HEK293 (cell line): ENCODE data around the gene HOXB1.

ENCODE experiments used
- CTCF ChIA-PET: fragments of 350-600 bp; formaldehyde crosslinking; extraction: SDS; loops from one replicate; lab custom pipeline; 2021; ENCODE audit warnings: antibody characterized with exemption; lab: Yijun Ruan, JAX
- POLR2A ChIA-PET: fragments of 300-600 bp; formaldehyde crosslinking; extraction: SDS; loops from one replicate; lab custom pipeline; 2020; ENCODE audit warnings: antibody characterized with exemption, inconsistent platforms; lab: Yijun Ruan, JAX
- H3K27ac ChIP-seq: fragments of 200-500 bp; sonication (Bioruptor generic); 2 replicates; pipeline ENCODE4 v1.5.1; 2014; ENCODE audit warnings: low read depth, low read length, control low read depth, inconsistent platforms; ENCODE audit errors: extremely low read depth
- H3K36me3 ChIP-seq, 2 experiments: fragments of 200-500 bp in 1 of 2; sonication (Bioruptor generic) in 1 of 2; 1 replicate in 1 of 2; 2 replicates in 1 of 2; pipeline ENCODE4 v1.5.1; 2014 to 2017; ENCODE audit warnings: inconsistent platforms in 2 of 2, low read length in 2 of 2; ENCODE audit not compliant: control insufficient read depth in 2 of 2, insufficient read depth in 1 of 2
- H3K4me1 ChIP-seq: fragments of 200-500 bp; sonication (Bioruptor generic); 2 replicates; pipeline ENCODE4 v1.5.1; 2014; ENCODE audit warnings: mild to moderate bottlenecking, low read length, inconsistent platforms; ENCODE audit not compliant: control insufficient read depth, insufficient read depth
- H3K4me3 ChIP-seq: 2 replicates; pipeline ENCODE4 v1.5.1; 2011; ENCODE audit warnings: low read depth, mild to moderate bottlenecking, control low read depth, low read length, moderate library complexity
- H3K9me3 ChIP-seq: fragments of 200-500 bp; sonication (Bioruptor generic); 2 replicates; pipeline ENCODE4 v1.5.1; 2014; ENCODE audit warnings: low read depth, low read length, inconsistent platforms; ENCODE audit not compliant: control insufficient read depth, insufficient read depth
- BCL11B ChIP-seq: fragments of 450-650 bp; formaldehyde crosslinking; IDR thresholded peaks from 2 replicates; pipeline ENCODE4 v1.5.1; 2016; ENCODE audit warnings: low read depth, missing biosample characterization, missing genetic modification characterization
- BCL6B ChIP-seq: fragments of 450-650 bp; formaldehyde crosslinking; IDR thresholded peaks from 2 replicates; pipeline ENCODE4 v1.5.1; 2017; ENCODE audit warnings: missing biosample characterization, missing genetic modification characterization
- CTCF ChIP-seq: fragments of 450-650 bp; formaldehyde crosslinking; IDR thresholded peaks from 2 replicates; pipeline ENCODE4 v1.5.1; 2016; ENCODE audit warnings: missing biosample characterization, missing genetic modification characterization
- GLI2 ChIP-seq: fragments of 450-650 bp; formaldehyde crosslinking; IDR thresholded peaks from 2 replicates; pipeline ENCODE4; 2017; ENCODE audit warnings: missing biosample characterization, missing genetic modification characterization, low read depth, borderline replicate concordance
- KLF7 ChIP-seq: fragments of 450-650 bp; formaldehyde crosslinking; IDR thresholded peaks from 2 replicates; pipeline ENCODE4 v1.5.1; 2016; ENCODE audit warnings: missing biosample characterization, missing genetic modification characterization, borderline replicate concordance
- KLF8 ChIP-seq: fragments of 450-650 bp; formaldehyde crosslinking; IDR thresholded peaks from 2 replicates; pipeline ENCODE4 v1.5.1; 2016; ENCODE audit warnings: missing biosample characterization, missing genetic modification characterization
- OSR2 ChIP-seq: fragments of 450-650 bp; formaldehyde crosslinking; IDR thresholded peaks from 2 replicates; pipeline ENCODE4 v1.5.1; 2016; ENCODE audit warnings: missing biosample characterization, missing genetic modification characterization
- REPIN1 ChIP-seq: fragments of 450-650 bp; formaldehyde crosslinking; IDR thresholded peaks from 2 replicates; pipeline ENCODE4 v1.5.1; 2017; ENCODE audit warnings: missing biosample characterization, missing genetic modification characterization, low read depth
- SCRT2 ChIP-seq: fragments of 450-650 bp; formaldehyde crosslinking; IDR thresholded peaks from 2 replicates; pipeline ENCODE4 v1.5.1; 2016; ENCODE audit warnings: missing biosample characterization, missing genetic modification characterization
- ZBTB26 ChIP-seq: fragments of 450-650 bp; formaldehyde crosslinking; optimal IDR thresholded peaks from 2 replicates; pipeline ENCODE3; 2016; ENCODE audit warnings: missing biosample characterization, mild to moderate bottlenecking, missing genetic modification characterization
- ZBTB49 ChIP-seq: fragments of 450-650 bp; formaldehyde crosslinking; IDR thresholded peaks from 2 replicates; pipeline ENCODE4 v1.5.1; 2016; ENCODE audit warnings: missing biosample characterization, missing genetic modification characterization, low read depth
- ZFP37 ChIP-seq: fragments of 450-650 bp; formaldehyde crosslinking; IDR thresholded peaks from 2 replicates; pipeline ENCODE4 v1.5.1; 2016; ENCODE audit warnings: missing biosample characterization, missing genetic modification characterization
- ZNF174 ChIP-seq: fragments of 450-650 bp; formaldehyde crosslinking; IDR thresholded peaks from 2 replicates; pipeline ENCODE4 v1.5.0; 2017; ENCODE audit warnings: missing biosample characterization, mild to moderate bottlenecking, missing genetic modification characterization
- ZNF175 ChIP-seq: fragments of 450-650 bp; formaldehyde crosslinking; IDR thresholded peaks from 2 replicates; pipeline ENCODE4 v1.5.1; 2016; ENCODE audit warnings: missing biosample characterization, missing genetic modification characterization
- ZNF202 ChIP-seq: fragments of 450-650 bp; formaldehyde crosslinking; IDR thresholded peaks from 2 replicates; pipeline ENCODE4 v1.5.1; 2016; ENCODE audit warnings: missing biosample characterization, missing genetic modification characterization, borderline replicate concordance
- ZNF214 ChIP-seq: fragments of 450-650 bp; formaldehyde crosslinking; IDR thresholded peaks from 2 replicates; pipeline ENCODE4 v1.5.1; 2017; ENCODE audit warnings: missing biosample characterization, mild to moderate bottlenecking, missing genetic modification characterization, borderline replicate concordance
- ZNF248 ChIP-seq: fragments of 450-650 bp; formaldehyde crosslinking; IDR thresholded peaks from 2 replicates; pipeline ENCODE4 v1.5.1; 2017; ENCODE audit warnings: missing biosample characterization, missing genetic modification characterization
- ZNF350 ChIP-seq: fragments of 450-650 bp; formaldehyde crosslinking; IDR thresholded peaks from 2 replicates; pipeline ENCODE4 v1.5.0; 2017; ENCODE audit warnings: missing biosample characterization, mild to moderate bottlenecking, missing genetic modification characterization
- ZNF394 ChIP-seq: fragments of 450-650 bp; formaldehyde crosslinking; IDR thresholded peaks from 2 replicates; pipeline ENCODE4 v1.5.1; 2016; ENCODE audit warnings: missing biosample characterization, missing genetic modification characterization, mild to moderate bottlenecking, moderate library complexity, borderline replicate concordance
- ZNF449 ChIP-seq: fragments of 450-650 bp; formaldehyde crosslinking; IDR thresholded peaks from 2 replicates; pipeline ENCODE4 v1.5.1; 2017; ENCODE audit warnings: missing biosample characterization, mild to moderate bottlenecking, missing genetic modification characterization, moderate library complexity
- ZNF501 ChIP-seq: fragments of 450-650 bp; formaldehyde crosslinking; IDR thresholded peaks from 2 replicates; pipeline ENCODE4 v1.5.1; 2016; ENCODE audit warnings: missing biosample characterization, missing genetic modification characterization
- ZNF549 ChIP-seq: fragments of 450-650 bp; IDR thresholded peaks from 2 replicates; pipeline ENCODE4 v1.5.1; 2018; ENCODE audit warnings: missing biosample characterization, missing genetic modification characterization, mild to moderate bottlenecking, inconsistent platforms, moderate library complexity
- ZNF600 ChIP-seq: fragments of 450-650 bp; formaldehyde crosslinking; IDR thresholded peaks from 2 replicates; pipeline ENCODE4 v1.5.1; 2016; ENCODE audit warnings: missing biosample characterization, missing genetic modification characterization
- ZNF670 ChIP-seq: fragments of 450-650 bp; formaldehyde crosslinking; IDR thresholded peaks from 2 replicates; pipeline ENCODE4 v1.5.1; 2016; ENCODE audit warnings: missing biosample characterization, missing genetic modification characterization, low read depth
- ZNF677 ChIP-seq: fragments of 450-650 bp; IDR thresholded peaks from 2 replicates; pipeline ENCODE4 v1.5.0; 2018; ENCODE audit warnings: missing biosample characterization, mild to moderate bottlenecking, missing genetic modification characterization, moderate library complexity
- ZNF747 ChIP-seq: fragments of 450-650 bp; formaldehyde crosslinking; IDR thresholded peaks from 2 replicates; pipeline ENCODE4 v1.5.1; 2016; ENCODE audit warnings: missing biosample characterization, missing genetic modification characterization
- ZSCAN18 ChIP-seq: fragments of 450-650 bp; formaldehyde crosslinking; IDR thresholded peaks from 2 replicates; pipeline ENCODE4 v1.5.1; 2016; ENCODE audit warnings: missing biosample characterization, missing genetic modification characterization

Gene HOXB1

GRCh38 chr17:48561884-48562810 lies 31.3 kb upstream of the HOXB1 start:
- ChIA-PET CTCF (interaction anchor here (0.8 to 1.8 kb wide), 6 partner anchors 11 to 71 kb away, joined by 3 to 5 read pairs (median 4); no protein-coding TSS in a partner anchor), POLR2A (interaction anchor here (1.0 kb wide), 1 partner anchor 15 kb away, joined by 5 read pairs; no protein-coding TSS in a partner anchor)
- TF ChIP-seq ZNF174 (tag by site-specific recombination) (no peak), CTCF (tag by site-specific recombination) (peak; percentile 29; the same call in 1 of the 2 replicates), ZNF600 (no peak; the same call in 1 of the 2 replicates), REPIN1 (no peak), ZFP37 (tag by site-specific recombination) (no peak), OSR2 (peak; percentile 82), ZNF202 (tag by site-specific recombination) (no peak), KLF7 (tag by site-specific recombination) (0 out of 2 replicates have a peak, but pooled peaks have one; percentile 16), BCL11B (tag by site-specific recombination) (no peak; the same call in 1 of the 2 replicates), ZNF248 (tag by site-specific recombination) (no peak), ZNF214 (tag by site-specific recombination) (no peak), ZNF670 (no peak), GLI2 (no peak), KLF8 (tag by site-specific recombination) (no peak), ZNF175 (tag by site-specific recombination) (no peak), ZNF549 (tag by site-specific recombination) (no peak), ZSCAN18 (tag by site-specific recombination) (no peak), ZNF394 (0 out of 2 replicates have a peak, but pooled peaks have one; percentile 21), BCL6B (peak; percentile 88), ZBTB26 (tag by site-specific recombination) (no peak), ZNF501 (tag by site-specific recombination) (peak; percentile 69; the same call in 1 of the 2 replicates), ZNF747 (tag by site-specific recombination) (no peak), SCRT2 (tag by site-specific recombination) (no peak), ZNF677 (tag by site-specific recombination) (no peak), ZBTB49 (tag by site-specific recombination) (no peak), ZNF350 (tag by site-specific recombination) (no peak), ZNF449 (tag by site-specific recombination) (peak; percentile 48; the same call in 1 of the 2 replicates)

More at GRCh38 chr17:48561884-48562810, 31.3 kb upstream of the HOXB1 start:
- Histone ChIP-seq H3K4me3 (no peak overlapping the region), H3K27ac (peak overlapping the region; percentile 76), H3K9me3 (no peaks in the 10 kb centered on the region), H3K36me3 (peaks cover 13 to 66% of the 10 kb centered on the region in 2 experiments), H3K4me1 (peaks cover 88% of the 10 kb centered on the region)
